ENCODE results near the gene IER2.

The IER2 gene

GRCh38 chr19:13118424-13119193, 31.6 kb upstream of the IER2 start:
- peak in 7 of 51 donors; percentile 15 to 28 (median 20) for DNase-seq

DNA sequence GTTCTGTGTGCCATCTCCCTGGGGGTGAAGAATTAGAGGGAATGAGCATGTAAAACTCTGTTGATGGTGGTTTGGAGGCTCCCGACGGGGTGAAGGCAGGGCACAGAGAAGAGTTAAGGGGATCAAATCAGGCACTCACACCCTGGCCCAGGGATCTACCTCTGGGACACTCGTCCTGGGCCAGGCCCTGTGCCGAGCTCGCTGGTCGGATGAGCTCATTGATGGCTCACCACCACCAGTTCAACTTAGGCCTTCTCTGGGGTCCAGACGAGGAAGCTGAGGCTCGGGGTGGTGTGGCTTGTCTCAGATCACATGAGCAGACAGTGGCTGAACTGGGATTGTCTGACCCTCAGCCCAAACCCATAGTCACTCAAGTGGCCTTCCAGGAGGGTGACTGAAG, 30.6 kb upstream of the IER2 start:
- DNase-seq, result no peak

- no peak for DNase-seq
Observed at GRCh38 chr19:13120031-13120430, 30.2 kb upstream of the IER2 start.

- no peak for DNase-seq
Observed at GRCh38 chr19:13120817-13121216, 29.4 kb upstream of the IER2 start.

GRCh38 chr19:13121551-13122274, 28.5 kb upstream of the IER2 start:
- DNase-seq, result no peak

DNA sequence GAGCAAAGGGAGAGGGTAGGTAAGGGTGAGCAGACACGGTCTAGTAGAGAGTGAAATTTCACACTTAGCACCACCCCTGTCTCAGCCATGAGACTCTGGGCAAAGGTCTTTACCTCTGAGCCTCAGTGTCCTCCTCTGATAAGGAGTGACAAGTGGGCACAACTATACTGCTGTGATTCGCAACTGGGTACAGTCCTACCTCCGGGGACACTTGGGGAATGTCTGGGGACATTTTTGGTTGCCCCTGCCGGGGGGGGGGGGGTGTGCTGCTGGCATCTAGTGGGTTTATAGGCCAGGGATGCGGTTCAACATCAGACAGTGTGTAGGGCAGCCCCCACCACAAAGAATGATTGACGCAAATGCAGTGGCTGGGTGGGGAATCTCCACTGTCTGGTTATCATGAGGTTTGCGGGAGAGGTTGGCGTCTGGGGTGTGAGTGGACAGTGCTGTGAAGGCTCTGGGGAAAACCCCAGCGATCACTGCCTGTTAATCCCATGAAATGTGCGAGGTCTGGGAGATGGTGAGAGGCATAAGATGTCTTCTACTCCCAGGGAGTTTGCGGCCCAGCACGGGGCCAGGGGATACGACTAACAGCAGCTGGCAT, 27.8 kb upstream of the IER2 start:
- no peak for DNase-seq

GRCh38 chr19:13122980-13123957, 26.9 kb upstream of the IER2 start:
- DNase-seq, result peak in 1 of 51 donors; percentile 18

GRCh38 chr19:13127051-13127450, 23.2 kb upstream of the IER2 start:
- DNase-seq, result no peak

DNA sequence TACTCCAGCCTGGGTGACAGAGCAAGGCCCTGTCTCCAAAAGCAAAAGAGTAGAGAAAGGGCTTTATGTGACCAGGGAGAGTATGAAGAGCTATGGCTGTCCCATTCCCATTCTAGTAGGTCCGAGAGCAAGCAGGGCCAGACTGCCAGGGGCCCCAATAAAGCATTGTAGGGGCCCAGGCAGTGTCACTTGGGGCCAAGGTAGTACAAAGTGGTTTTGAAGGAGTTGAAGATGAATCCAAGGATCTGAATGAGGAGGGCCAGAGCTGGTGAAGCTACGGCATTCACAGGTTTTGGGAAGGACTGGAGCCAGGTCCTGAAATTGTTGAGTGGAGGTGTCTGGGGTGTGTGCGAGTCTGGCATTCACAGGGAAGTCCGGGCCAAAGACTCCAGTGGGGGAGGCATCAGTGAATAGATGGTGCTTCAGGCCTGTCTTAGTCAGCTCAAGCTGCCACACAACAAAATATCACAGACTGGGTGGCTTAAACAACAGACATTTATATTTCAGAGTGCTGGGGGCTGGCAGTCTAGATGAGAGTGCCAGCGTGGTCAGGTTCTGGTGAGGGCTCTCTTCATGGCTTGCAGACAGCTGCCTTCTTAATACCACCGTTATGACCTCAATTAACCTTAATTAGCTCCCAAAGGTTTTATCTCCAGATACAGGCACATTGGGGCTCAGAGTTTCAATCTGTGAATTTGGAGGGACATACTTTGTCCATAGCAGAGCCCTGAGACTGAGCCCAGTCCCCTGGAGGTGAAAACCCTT, 22.2 kb upstream of the IER2 start:
- DNase-seq, result peak in 1 of 51 donors; percentile 44

GRCh38 chr19:13128583-13128982, 21.6 kb upstream of the IER2 start:
- no peak for DNase-seq

- no peak for DNase-seq
Observed at GRCh38 chr19:13129384-13129783, 20.8 kb upstream of the IER2 start.

DNA sequence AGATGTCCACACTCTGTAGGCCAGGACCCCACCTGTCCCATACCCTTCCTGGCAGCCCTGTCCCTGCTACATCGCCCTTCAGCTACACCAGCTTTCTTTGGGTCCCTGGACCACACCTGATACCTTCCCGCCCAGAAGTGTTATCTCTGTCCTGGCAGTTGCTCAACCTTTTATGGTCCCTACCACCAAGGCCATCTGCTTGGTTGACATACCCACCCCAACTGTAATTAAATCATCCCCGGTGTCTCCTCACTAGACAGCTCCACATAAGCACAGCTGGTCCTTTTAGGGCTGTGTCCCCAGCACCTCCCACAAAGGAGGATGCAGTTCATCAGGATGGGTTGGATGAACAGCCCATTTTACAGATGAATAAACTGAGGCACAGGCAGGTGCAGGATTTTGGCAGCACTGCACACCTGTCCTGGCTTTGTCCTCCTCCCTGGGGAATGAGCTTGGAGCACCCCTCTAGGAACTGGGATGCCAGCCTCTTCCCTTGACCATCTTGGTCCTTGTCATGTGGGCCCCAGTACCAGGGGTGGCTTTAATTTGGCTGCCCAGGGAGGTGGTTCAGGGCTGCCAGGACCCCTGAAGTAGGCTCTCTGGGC, 19.2 kb upstream of the IER2 start:
- DNase-seq, result no peak

DNA sequence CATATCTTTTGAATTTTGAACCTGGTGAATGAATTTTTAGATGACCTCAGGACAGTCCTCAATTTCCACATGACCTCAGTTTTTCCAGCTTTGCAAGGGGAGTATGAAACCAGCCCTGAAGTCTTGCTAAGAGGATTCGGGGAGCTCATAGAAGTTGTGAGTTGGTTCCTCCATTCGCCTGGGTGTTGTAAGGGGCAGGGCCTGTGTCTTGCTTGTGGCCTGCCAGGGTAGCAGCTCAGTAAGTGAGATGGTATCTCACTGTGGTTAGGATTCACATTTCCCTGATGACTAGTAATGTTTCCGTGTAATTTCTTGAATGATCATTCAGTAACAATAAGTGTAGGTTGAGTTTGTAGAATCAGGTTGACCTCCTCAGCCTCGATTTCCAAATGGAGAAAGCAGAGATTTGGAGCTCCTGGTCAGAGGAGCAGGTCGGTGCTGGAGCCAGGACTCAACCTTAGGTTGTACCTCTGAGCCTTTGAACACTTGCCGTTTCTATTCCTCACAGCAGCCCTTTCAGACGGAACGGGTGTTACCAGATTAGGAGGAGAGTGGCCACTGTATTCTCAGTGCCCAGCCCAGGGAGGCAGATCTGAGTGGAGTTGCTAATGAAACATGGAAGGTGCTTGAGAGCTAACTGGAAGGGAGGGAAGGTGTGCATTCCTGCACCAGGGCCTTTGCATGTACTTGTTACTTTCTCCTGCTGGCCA, 17.6 kb upstream of the IER2 start:
- no peak for DNase-seq

DNA sequence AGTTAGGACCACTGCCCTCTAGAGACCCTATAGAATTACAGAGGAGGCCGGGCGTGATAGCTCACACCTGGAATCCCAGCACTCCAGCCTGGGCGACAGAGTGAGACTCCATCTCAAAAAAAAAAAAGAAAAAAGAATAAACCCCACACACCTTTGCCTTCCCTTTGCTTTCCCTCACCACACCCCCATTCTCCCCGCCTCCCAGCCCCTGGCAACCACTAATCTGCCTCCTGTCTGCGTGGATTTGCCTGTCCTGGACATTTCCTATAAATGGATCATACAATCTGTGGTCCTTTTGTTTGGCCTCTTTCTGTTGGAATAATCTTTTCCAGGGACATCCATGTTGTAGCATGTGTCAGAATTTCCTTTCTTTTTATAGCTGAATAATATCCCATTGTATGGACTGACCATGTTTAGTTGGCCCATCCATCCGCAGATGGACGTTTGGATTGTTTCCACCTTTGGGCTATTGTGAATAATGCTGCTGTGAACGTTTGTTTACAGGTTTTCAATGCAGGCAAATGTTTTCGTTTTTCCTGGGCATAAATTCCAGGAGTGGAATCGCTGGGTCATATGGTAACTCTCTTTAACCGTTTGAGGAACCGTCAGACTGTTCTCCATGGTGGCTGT, 16.9 kb upstream of the IER2 start:
- peak in 3 of 51 donors; percentile 4 to 43 (median 34) for DNase-seq

GRCh38 chr19:13134626-13135025, 15.6 kb upstream of the IER2 start:
- DNase-seq, result no peak

DNA sequence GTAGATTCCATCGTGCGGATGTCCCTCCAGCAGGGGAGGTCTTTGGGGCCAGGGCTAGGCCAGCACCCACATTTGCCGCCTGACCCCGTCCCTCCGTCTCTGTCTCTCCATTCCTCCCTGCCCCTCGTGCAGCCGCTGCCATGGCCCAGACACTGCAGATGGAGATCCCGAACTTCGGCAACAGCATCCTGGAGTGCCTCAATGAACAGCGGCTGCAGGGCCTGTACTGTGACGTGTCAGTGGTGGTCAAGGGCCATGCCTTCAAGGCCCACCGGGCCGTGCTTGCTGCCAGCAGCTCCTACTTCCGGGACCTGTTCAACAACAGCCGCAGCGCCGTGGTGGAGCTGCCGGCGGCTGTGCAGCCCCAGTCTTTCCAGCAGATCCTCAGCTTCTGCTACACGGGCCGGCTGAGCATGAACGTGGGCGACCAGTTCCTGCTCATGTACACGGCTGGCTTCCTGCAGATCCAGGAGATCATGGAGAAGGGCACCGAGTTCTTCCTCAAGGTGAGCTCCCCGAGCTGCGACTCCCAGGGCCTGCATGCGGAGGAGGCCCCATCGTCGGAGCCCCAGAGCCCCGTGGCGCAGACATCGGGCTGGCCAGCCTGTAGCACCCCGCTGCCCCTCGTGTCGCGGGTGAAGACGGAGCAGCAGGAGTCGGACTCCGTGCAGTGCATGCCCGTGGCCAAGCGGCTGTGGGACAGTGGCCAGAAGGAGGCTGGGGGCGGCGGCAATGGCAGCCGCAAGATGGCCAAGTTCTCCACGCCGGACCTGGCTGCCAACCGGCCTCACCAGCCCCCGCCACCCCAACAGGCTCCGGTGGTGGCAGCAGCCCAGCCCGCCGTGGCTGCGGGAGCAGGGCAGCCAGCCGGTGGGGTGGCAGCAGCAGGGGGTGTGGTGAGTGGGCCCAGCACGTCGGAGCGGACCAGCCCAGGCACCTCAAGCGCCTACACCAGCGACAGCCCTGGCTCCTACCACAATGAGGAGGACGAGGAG, 14.8 kb upstream of the IER2 start:
- no peak for DNase-seq

GRCh38 chr19:13137290-13137794, 12.9 kb upstream of the IER2 start:
- DNase-seq, result no peak

Data from hypothalamus (tissue), 51 donors.